Effector CD8-positive, alpha-beta T cell (primary cell): ENCODE results near the gene AR.
"Not testable (repeated sequence)": the region's sequence is repeated elsewhere in the genome, so short reads cannot be mapped to it uniquely, and the experiment has no call there.

Experiments
- DNase-seq: peaks from one replicate; lab custom pipeline; 2025; lab: John Stamatoyannopoulos, UW

The AR gene

DNA sequence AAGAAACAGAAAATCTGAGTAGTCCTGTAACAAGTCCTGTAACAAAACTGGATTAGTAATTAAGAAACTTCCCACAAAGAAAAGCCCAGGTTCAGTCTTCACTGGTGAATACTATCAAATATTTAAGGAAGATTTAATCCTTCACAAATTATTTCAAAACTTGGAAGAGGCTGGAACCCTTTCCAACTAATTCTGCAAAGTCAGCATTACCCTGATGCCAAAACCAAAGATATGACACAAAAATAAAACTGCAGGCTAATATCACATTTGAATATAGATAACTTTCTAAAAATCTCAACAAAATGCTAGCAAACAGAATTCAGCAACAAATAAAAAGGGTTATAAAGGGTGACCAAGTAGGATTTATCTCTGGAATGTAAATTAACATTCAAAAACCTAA lies 80.5 kb downstream of the AR start:
- DNase-seq, result no peak

GRCh38 chrX:67635424-67635823 lies 91.6 kb downstream of the AR start:
- no peak for DNase-seq

DNA sequence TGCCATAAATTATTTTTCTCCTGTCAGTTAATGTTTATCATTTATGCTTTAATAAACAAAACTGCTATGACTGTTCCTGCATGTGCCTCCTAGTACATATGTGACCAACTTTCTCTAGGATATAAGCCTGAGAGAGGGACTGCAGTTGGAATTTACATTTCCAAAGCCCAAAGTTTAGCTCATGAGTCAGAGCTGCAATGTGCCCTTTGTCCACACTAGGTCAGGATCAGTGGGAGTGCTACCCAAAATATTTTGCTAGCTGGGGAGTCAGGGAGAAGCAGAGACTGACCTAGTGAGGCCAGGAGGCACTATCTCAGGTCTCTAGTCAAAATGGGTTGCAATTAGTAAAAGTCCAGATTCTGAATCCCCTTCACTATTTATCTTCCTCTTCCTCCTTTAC lies 92.7 kb downstream of the AR start:
- no peak for DNase-seq

GRCh38 chrX:67637293-67637692 lies 93.5 kb downstream of the AR start:
- DNase-seq, result not testable (repeated sequence)

- DNase-seq, result no peak
Measured at GRCh38 chrX:67648361-67648760, 104.5 kb downstream of the AR start.

- DNase-seq, result no peak
Measured at GRCh38 chrX:67651437-67652142, 107.8 kb downstream of the AR start.

- no peak for DNase-seq
Measured at GRCh38 chrX:67652543-67652942, 108.7 kb downstream of the AR start.

DNA sequence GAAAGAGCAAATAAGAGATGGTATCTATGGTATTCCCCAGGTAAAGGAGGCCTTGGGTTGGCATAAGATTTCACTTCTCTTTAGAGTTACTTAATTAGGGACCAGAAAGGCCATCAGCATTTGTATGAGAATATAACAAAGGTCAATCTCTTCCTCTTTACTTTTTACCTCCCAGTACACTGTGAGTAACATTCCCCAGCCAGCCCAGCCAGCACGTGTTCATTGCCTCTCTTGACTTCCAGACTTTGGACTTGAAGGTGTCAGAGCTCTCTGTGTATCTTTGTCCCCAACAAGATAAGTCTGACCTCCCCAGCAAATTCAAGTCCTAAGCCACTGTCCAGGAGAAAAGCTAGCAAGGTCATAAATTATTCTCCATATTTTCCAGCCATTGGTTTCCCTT lies 110.5 kb downstream of the AR start:
- no peak for DNase-seq

DNA sequence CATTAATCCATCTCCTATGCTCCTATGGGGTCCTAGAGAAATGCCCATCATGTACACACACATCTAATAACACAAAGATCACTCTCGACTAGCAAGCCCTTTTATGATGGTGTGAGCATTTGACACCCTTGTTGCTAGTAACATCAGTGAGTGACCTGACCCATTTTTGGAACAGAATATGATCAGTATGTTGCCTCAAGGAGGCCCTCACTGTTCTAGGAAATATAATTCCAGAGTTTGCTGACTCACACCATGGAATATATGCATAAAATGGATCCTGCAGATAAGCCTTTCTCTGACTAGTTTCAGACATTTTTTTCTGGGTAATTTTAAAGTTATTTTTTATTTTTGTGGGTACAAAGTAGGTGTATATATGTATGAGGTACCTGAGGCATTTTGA lies 121.8 kb downstream of the AR start:
- no peak for DNase-seq

GRCh38 chrX:67670717-67671116 lies 126.9 kb downstream of the AR start:
- not testable (repeated sequence) for DNase-seq

- no peak for DNase-seq
Measured at GRCh38 chrX:67673741-67674274, 130.0 kb downstream of the AR start.

DNA sequence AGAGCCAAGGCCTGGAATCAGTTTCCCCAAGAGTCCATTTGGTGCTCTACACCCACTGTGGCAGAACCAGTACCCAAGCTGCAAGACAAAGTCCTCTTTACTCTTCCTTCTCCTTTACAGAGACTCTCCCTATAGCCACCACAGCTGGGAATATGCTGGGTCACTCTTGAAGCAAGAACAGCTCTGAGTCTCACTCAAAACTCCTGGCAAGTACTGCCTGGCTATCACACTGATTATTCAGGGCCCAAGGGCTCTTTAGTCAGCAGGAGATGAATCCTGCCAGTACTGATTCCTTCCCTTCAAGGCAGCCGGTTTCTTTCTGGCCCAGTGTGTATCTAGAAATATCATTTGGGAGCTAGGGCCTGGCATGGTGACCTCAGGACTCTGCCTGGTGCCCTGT lies 130.9 kb downstream of the AR start:
- no peak for DNase-seq

- no peak for DNase-seq
Measured at GRCh38 chrX:67684136-67684535, 140.3 kb downstream of the AR start.

GRCh38 chrX:67692246-67692645 lies 148.4 kb downstream of the AR start:
- no peak for DNase-seq

DNA sequence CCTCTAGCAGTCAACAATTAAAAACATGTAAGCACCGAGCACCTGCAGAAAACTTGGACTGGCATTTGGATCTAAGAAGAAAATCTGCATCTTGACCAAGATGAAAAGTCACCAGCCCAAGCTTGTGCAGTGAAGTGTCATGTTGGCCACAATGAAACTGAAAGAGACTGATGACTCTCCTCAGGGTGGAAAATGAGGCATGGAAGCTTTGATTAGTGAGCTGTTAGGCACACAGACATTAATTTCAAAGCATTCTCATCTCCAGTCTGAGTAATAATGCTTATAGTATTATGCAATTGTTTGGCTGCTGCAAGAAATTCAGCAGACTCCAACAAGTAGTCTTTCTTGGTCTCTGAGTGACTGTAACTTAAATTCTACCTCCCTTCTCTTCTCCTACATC lies 150.1 kb downstream of the AR start:
- no peak for DNase-seq

- no peak for DNase-seq
Measured at GRCh38 chrX:67697452-67697851, 153.6 kb downstream of the AR start.

DNA sequence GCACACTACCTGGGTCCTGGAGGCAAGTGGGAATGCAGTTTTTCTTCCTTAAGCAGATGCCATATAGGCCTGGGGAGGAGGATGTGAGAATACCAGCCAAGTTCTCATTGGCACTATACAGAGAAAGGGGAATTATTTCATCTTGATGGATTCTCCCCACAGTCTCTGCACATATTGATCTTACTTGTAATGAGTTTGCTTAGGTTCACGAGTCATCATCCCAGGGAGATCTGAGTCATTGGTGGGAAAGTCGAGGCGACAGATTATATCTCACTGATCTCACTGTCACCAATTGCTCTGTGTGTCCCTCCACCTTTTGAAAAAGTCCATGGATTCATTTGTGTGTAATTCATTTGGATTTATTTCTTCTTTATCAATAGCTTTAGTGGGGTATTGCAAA lies 156.8 kb downstream of the AR start:
- DNase-seq, result no peak

DNA sequence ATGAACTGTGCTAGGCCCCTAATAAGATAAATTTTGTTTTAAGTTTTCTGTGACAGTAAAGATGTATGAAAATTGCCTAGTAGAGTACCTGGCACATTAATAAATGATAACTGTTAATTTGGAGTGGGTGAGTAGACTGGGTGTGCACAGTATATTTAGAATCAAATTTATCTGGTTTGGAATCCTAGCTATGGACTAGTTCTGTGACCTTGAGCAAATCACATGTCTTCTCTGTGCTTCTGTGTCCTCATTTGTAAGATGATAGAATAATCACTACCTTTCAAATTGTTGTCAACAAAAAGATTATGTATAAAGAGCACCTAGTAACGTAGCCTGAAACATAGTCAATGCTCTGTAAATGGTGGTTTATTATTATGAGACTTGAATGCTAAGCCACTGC lies 170.2 kb downstream of the AR start:
- DNase-seq, result no peak

DNA sequence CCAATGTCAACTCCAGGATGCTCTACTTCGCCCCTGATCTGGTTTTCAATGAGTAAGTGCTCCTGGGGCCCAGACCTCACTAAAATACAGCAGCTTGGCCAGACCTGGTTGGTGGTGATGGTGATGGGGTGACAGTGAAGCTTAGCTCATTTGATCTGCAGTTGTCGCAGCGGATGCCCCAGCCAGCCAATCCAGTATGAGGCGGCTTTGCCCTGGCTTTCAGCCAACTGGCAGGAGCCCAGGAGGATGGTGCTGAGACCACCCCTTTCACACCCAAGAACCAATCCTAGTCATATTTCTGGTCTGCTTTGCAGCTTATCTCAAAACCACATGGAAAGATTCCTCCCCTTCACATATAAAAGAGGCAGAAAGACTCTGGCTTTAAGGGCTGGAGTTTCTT lies 173.8 kb downstream of the AR start:
- DNase-seq, result no peak

DNA sequence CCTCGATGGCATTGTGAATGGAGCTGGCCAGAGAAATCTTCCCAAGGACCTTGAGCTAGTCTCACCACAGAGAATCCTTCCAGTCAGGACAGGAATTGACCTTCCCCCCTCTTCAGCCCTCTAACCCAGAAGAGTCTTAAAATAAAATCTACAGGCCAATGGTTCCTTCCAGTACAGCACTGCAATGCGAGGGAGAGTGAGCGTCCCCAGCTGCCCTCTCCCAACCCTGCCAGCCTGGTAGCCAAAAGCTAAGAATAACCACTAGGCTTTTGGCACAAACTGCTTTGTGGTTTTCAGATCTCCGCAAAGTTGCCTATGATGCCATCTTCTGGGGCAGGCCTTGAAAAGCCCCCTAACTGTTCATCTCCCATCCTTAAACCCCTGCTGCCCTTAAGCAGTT lies 175.1 kb downstream of the AR start:
- DNase-seq, result no peak

DNA sequence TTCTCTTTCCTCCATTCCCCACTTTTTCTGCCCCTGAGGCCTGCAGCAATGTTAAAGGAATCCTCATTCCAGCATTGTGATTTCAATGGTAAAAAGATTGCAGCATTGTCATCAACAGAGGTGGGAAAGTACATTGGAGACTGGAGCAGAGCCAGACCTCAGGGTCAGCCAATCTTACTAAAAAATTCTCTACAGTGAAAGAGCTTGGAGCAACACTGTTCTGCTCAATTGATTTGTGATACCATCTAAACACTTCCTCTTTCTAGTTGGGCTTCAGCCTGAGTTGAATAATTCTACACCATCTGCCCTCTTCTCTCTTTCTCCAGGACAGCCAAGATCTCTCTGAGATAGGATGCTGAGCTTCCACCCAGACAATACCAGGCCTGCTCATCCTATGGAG lies 176.5 kb downstream of the AR start:
- no peak for DNase-seq

- DNase-seq, result no peak
Measured at GRCh38 chrX:67721321-67721720, 177.5 kb downstream of the AR start.

DNA sequence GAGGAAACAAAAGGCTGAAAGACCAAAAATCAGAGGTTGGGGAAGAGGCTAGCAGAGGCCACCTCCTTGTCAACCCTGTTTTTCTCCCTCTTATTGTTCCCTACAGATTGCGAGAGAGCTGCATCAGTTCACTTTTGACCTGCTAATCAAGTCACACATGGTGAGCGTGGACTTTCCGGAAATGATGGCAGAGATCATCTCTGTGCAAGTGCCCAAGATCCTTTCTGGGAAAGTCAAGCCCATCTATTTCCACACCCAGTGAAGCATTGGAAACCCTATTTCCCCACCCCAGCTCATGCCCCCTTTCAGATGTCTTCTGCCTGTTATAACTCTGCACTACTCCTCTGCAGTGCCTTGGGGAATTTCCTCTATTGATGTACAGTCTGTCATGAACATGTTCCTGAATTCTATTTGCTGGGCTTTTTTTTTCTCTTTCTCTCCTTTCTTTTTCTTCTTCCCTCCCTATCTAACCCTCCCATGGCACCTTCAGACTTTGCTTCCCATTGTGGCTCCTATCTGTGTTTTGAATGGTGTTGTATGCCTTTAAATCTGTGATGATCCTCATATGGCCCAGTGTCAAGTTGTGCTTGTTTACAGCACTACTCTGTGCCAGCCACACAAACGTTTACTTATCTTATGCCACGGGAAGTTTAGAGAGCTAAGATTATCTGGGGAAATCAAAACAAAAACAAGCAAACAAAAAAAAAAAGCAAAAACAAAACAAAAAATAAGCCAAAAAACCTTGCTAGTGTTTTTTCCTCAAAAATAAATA lies 179.9 kb downstream of the AR start:
- no peak for DNase-seq
